ENCODE data around the gene USP17L10. TPM values are rescaled to one million over a fixed set of nuclear protein-coding genes. Genes with fewer than 3 reads are reported as not detected.
"Not testable (repeated sequence)": the region's sequence is repeated elsewhere in the genome, so short reads cannot be mapped to it uniquely, and the experiment has no call there.

Gene USP17L10, protein sequence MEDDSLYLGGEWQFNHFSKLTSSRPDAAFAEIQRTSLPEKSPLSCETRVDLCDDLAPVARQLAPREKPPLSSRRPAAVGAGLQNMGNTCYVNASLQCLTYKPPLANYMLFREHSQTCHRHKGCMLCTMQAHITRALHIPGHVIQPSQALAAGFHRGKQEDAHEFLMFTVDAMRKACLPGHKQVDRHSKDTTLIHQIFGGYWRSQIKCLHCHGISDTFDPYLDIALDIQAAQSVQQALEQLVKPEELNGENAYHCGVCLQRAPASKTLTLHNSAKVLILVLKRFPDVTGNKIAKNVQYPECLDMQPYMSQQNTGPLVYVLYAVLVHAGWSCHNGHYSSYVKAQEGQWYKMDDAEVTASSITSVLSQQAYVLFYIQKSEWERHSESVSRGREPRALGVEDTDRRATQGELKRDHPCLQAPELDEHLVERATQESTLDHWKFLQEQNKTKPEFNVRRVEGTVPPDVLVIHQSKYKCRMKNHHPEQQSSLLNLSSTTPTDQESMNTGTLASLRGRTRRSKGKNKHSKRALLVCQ
- total RNA-seq (2014; rRNA removed), result not detected in 2 replicates
- Bru-seq, nascent RNA, result not detected
- not detected for BruChase-seq, experiment 1, labeled RNA remaining after a 6-hour chase
- BruChase-seq, experiment 2, labeled RNA remaining after a 2-hour chase, result not detected
- long read RNA-seq, result 0 reads

GRCh38 chr4:9210357-9210756 lies at the start of gene USP17L10:
Gene USP17L10, plus strand, starts transcription at chr4:9210657. Its CDS starts 0 bp downstream, at chr4:9210657.
- CTCF ChIA-PET; H4K20me1 ChIP-seq (ENCODE audit: low read length); H3F3A ChIP-seq (ENCODE audit: low read length, unreplicated experiment); H3K9ac ChIP-seq (ENCODE audit: low read length); H3K4me3 ChIP-seq (ENCODE audit: low read length); POLR2A ChIA-PET (ENCODE audit: unreplicated experiment); H3K9me3 ChIP-seq (ENCODE audit: low read length); H3K4me2 ChIP-seq (ENCODE audit: low read length); H2AFZ ChIP-seq (ENCODE audit: low read length); BruUV-seq (replicated peaks); H3K27me3 ChIP-seq (ENCODE audit: low read length); intact Hi-C loops (cut with micrococcal nuclease); H3K9me2 ChIP-seq (replicated peaks; ENCODE audit: low read length); H3K79me2 ChIP-seq (ENCODE audit: low read length); H3K27ac ChIP-seq (ENCODE audit: low read length); DNase-seq; ATAC-seq; H3K4me1 ChIP-seq (ENCODE audit: insufficient read depth, low read length); H3K36me3 ChIP-seq (ENCODE audit: low read depth, low read length): not testable (repeated sequence)

DNA sequence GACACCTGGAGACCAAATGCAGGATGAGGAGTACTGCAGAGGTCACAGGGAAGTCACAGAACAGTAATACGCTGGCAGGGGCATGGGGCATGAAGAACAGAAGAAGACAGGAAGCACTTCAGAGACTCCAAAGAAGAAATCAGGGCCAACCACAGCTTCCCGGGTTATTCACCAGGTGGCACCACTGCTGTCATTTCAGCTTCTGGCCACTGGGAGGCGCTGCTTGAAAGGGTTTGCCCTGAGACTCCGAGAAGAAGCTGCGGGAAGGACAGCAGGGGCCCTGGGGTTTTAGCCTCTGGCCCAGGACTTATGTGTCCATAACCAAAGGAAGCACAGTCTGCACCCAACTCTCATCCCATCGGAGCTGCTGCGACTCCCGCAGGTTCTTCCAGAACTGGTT lies 44.5 kb upstream of the USP17L10 start:
- H3K9ac ChIP-seq (ENCODE audit: low read length); BruUV-seq (replicated peaks); H3K9me3 ChIP-seq (ENCODE audit: low read length); H3K36me3 ChIP-seq (ENCODE audit: low read depth, low read length); H3K27me3 ChIP-seq (ENCODE audit: low read length); H3K4me2 ChIP-seq (ENCODE audit: low read length); H3K9me2 ChIP-seq (replicated peaks; ENCODE audit: low read length); H3K4me3 ChIP-seq (ENCODE audit: low read length); DNase-seq; H3F3A ChIP-seq (ENCODE audit: low read length, unreplicated experiment); CTCF ChIA-PET; intact Hi-C loops (cut with micrococcal nuclease); H2AFZ ChIP-seq (ENCODE audit: low read length); ATAC-seq; H4K20me1 ChIP-seq (ENCODE audit: low read length); H3K4me1 ChIP-seq (ENCODE audit: insufficient read depth, low read length); POLR2A ChIA-PET (ENCODE audit: unreplicated experiment); H3K27ac ChIP-seq (ENCODE audit: low read length); H3K79me2 ChIP-seq (ENCODE audit: low read length): not testable (repeated sequence)

GRCh38 chr4:9169791-9170459 lies 40.5 kb upstream of the USP17L10 start, which contains the start of gene FAM90A26:
Gene FAM90A26, plus strand, starts transcription at chr4:9170409. Its CDS starts 2,764 bp downstream, at chr4:9173173.
- intact Hi-C loops (cut with micrococcal nuclease); H3K36me3 ChIP-seq (ENCODE audit: low read depth, low read length): not testable (repeated sequence)
- peak; percentile 1 for DNase-seq

DNA sequence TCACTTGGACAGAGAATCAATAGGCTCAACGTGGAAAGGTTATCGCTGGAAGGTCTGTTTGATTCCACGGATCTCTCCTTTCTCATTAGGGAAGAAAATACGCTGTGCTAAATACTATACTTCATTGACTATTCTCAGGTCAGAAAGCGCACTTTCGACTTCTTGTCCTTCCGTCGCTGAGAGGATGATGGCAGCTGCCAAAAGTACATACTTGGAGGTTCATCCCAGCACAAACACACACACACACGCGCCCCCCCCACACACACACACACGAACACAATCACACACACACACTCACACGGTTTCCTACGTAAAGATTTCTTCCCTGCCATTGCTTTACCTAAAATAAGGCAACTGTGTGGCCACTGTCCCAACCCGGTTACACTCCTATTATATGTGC lies 4.2 kb downstream of the USP17L10 start:
- not testable (repeated sequence) for ATAC-seq

More at GRCh38 chr4:9169791-9170459, 40.5 kb upstream of the USP17L10 start, which contains the start of gene FAM90A26:
- H3K9me3 ChIP-seq (ENCODE audit: low read length); H3K27me3 ChIP-seq (ENCODE audit: low read length); H3K4me3 ChIP-seq (ENCODE audit: low read length); H3K27ac ChIP-seq (ENCODE audit: low read length); H3K4me2 ChIP-seq (ENCODE audit: low read length); CTCF ChIA-PET; H3K9ac ChIP-seq (ENCODE audit: low read length); H3F3A ChIP-seq (ENCODE audit: low read length, unreplicated experiment); BruUV-seq (replicated peaks); POLR2A ChIA-PET (ENCODE audit: unreplicated experiment); ATAC-seq; H2AFZ ChIP-seq (ENCODE audit: low read length); H3K9me2 ChIP-seq (replicated peaks; ENCODE audit: low read length); H3K79me2 ChIP-seq (ENCODE audit: low read length); H3K4me1 ChIP-seq (ENCODE audit: insufficient read depth, low read length); H4K20me1 ChIP-seq (ENCODE audit: low read length): not testable (repeated sequence)

GRCh38 chr4:9215105-9215504 lies 4.6 kb downstream of the USP17L10 start, which contains the start of gene USP17L11:
Gene USP17L11, plus strand, starts transcription at chr4:9215405. Its CDS starts 0 bp downstream, at chr4:9215405.
- H3K27me3 ChIP-seq (ENCODE audit: low read length); H3K4me2 ChIP-seq (ENCODE audit: low read length); H3K9me2 ChIP-seq (replicated peaks; ENCODE audit: low read length); ATAC-seq; BruUV-seq (replicated peaks); H3K4me3 ChIP-seq (ENCODE audit: low read length); POLR2A ChIA-PET (ENCODE audit: unreplicated experiment); DNase-seq; H3K9me3 ChIP-seq (ENCODE audit: low read length); H2AFZ ChIP-seq (ENCODE audit: low read length); intact Hi-C loops (cut with micrococcal nuclease); H3K4me1 ChIP-seq (ENCODE audit: insufficient read depth, low read length); H3K27ac ChIP-seq (ENCODE audit: low read length); CTCF ChIA-PET; H4K20me1 ChIP-seq (ENCODE audit: low read length); H3K9ac ChIP-seq (ENCODE audit: low read length); H3F3A ChIP-seq (ENCODE audit: low read length, unreplicated experiment); H3K36me3 ChIP-seq (ENCODE audit: low read depth, low read length); H3K79me2 ChIP-seq (ENCODE audit: low read length): not testable (repeated sequence)

More for the DNA sequence above, 4.2 kb downstream of the USP17L10 start:
- H2AFZ ChIP-seq (ENCODE audit: low read length); H3K79me2 ChIP-seq (ENCODE audit: low read length); CTCF ChIA-PET; H3K9ac ChIP-seq (ENCODE audit: low read length); H3K27me3 ChIP-seq (ENCODE audit: low read length); H4K20me1 ChIP-seq (ENCODE audit: low read length); H3K36me3 ChIP-seq (ENCODE audit: low read depth, low read length); H3K4me3 ChIP-seq (ENCODE audit: low read length); intact Hi-C loops (cut with micrococcal nuclease); DNase-seq; H3K4me1 ChIP-seq (ENCODE audit: insufficient read depth, low read length); BruUV-seq (replicated peaks); H3K9me3 ChIP-seq (ENCODE audit: low read length); H3F3A ChIP-seq (ENCODE audit: low read length, unreplicated experiment); H3K9me2 ChIP-seq (replicated peaks; ENCODE audit: low read length); H3K4me2 ChIP-seq (ENCODE audit: low read length); H3K27ac ChIP-seq (ENCODE audit: low read length); POLR2A ChIA-PET (ENCODE audit: unreplicated experiment): not testable (repeated sequence)

- H3K9me2 ChIP-seq (replicated peaks; ENCODE audit: low read length); BruUV-seq (replicated peaks); H3K27ac ChIP-seq (ENCODE audit: low read length); H3K4me1 ChIP-seq (ENCODE audit: insufficient read depth, low read length); intact Hi-C loops (cut with micrococcal nuclease); POLR2A ChIA-PET (ENCODE audit: unreplicated experiment); H3K9me3 ChIP-seq (ENCODE audit: low read length); H3K36me3 ChIP-seq (ENCODE audit: low read depth, low read length); H3K4me2 ChIP-seq (ENCODE audit: low read length); H3K9ac ChIP-seq (ENCODE audit: low read length); H3K27me3 ChIP-seq (ENCODE audit: low read length); H3F3A ChIP-seq (ENCODE audit: low read length, unreplicated experiment); DNase-seq; H3K79me2 ChIP-seq (ENCODE audit: low read length); CTCF ChIA-PET; H4K20me1 ChIP-seq (ENCODE audit: low read length); H2AFZ ChIP-seq (ENCODE audit: low read length); H3K4me3 ChIP-seq (ENCODE audit: low read length); ATAC-seq: not testable (repeated sequence)
These were observed 9.4 kb downstream of the USP17L10 start, which contains the start of gene USP17L12 for GRCh38 chr4:9219852-9220251. Gene USP17L12, plus strand, starts transcription at chr4:9220152. Its CDS starts 0 bp downstream, at chr4:9220152.

Measured in PC-3 (cell line).